ENCODE data around the gene PNMA6E. TPM values are rescaled to one million over a fixed set of nuclear protein-coding genes. Genes with fewer than 3 reads are reported as not detected.
"Not testable (repeated sequence)": the region's sequence is repeated elsewhere in the genome, so short reads cannot be mapped to it uniquely, and the experiment has no call there.

Gene PNMA6E
- total RNA-seq, 1 donor from 2014 or later = not detected

DNA sequence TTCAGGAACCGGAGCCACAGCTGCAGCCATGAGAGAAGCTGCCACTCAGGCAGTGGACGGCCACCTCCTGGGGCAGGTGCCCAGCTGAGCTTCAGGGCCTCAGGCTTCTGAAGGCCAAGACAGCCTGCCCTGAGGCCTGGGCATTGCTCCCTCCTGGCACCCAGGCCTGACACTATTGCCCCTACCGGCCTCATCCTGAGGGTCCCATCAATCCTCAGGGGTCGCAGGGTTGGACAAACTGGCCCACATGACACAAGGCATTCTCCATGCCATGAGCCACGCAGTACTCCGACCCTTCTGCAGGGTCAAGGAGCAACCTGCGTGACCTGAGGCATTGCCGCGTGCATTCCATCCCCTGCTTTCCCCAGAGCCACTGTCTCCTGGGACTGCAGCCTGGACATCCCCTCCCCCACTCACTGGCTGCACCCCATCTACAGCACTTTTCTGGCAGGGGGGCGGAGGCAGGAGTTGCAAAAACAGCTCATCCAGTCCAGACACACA lies 7.1 kb upstream of the PNMA6E start:
- DNase-seq (ENCODE audit: low spot score) = no peak

DNA sequence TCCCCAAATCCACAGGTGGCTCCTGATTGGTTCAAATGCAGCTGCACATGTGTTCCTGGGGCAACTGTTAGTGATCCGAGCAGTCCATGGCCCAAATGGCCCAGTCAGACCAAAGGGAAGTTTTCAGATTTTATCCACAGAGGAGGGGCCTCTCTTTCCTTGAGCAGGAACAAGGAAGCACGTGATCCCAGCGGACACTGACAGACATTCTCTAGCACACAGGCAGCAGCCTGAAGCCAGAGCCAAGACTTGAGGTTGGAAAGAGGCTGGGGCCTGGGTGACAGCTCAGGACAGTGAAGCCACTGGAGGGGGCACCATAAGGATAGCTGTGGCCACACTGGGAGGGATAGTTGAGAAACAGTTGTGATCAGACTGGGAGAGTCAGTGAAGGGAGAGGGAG lies 6.6 kb upstream of the PNMA6E start:
- DNase-seq (ENCODE audit: low spot score) = no peak

DNA sequence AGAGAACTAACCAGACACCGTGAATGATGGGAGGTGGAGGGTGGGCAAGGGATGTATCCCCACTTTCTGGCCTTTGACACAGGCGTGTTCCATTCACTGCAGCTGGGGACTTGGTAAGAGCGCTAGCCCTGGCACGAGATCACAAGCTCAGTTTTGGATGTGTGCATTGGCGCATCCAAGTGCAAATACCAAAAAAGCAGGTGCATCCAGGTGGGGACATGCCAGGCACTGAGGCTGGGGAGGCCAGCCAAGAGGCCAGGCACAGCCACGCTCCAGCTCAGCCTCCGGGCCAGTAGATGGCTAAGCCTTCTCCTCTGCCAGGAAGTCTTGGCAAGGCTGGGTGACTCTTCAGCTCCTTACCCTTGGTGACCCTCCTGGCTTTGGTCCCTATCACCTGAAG lies 5.8 kb upstream of the PNMA6E start:
- no peak for DNase-seq (ENCODE audit: low spot score)

DNA sequence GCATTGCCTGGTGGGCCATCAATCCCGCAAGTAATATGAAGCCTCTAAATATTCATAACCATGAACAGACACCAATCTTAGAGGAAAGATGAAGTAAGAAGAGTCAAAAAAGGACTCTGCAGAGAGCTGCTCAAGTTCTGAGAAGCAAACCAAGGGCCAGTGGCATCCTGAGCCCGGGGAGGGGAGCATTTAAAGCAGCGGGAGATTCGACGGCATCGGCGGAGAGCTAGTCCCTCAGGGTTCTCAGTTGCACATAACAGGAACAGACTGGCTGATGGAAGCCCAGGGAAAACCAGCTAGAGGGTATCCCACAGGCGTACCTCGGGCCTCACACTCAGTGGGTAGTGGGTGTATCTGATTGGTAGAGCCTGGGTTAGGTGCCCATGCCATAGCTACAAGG lies 4.9 kb upstream of the PNMA6E start:
- no peak for DNase-seq (ENCODE audit: low spot score)

DNA sequence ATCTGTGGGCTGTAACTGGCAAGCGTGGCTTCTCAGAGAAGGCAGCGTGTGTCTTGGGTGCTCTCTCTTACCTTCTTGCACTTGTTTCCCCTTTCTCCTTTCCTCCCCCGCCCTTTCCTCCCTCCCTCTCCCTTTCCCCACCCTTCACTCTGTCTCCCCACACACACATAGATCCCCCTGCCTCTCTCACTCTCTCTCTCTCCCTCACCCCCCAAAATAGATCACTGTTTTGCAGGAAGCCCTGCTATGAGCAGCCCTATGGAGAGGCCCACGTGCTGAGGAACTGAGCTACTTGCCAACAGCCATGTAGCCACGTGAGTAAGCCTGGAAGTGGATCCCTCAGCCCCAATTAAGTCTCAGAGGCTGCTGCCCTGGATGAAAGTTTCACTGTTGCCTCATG lies 4.3 kb upstream of the PNMA6E start:
- no peak for DNase-seq (ENCODE audit: low spot score)

DNA sequence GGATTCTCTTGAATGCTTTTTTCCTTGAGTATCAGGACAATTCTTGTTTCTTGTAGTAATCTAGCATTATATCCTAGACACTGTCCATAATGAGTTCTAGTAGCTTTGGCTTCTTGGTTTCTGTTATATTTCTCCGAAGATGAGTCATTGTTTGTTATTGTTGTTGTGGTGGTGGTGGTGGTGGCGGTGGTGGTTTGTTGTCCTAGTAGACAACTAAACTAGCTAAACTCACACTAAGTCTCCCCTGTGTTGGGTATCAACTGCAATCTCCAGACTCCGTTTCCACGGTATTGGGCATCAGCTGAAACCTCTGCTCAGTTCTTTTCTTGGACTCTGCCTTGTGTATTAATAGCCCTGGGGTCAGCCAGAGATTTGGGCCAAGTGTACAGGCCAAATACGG lies 3.2 kb upstream of the PNMA6E start:
- DNase-seq (ENCODE audit: low spot score) = not testable (repeated sequence)

DNA sequence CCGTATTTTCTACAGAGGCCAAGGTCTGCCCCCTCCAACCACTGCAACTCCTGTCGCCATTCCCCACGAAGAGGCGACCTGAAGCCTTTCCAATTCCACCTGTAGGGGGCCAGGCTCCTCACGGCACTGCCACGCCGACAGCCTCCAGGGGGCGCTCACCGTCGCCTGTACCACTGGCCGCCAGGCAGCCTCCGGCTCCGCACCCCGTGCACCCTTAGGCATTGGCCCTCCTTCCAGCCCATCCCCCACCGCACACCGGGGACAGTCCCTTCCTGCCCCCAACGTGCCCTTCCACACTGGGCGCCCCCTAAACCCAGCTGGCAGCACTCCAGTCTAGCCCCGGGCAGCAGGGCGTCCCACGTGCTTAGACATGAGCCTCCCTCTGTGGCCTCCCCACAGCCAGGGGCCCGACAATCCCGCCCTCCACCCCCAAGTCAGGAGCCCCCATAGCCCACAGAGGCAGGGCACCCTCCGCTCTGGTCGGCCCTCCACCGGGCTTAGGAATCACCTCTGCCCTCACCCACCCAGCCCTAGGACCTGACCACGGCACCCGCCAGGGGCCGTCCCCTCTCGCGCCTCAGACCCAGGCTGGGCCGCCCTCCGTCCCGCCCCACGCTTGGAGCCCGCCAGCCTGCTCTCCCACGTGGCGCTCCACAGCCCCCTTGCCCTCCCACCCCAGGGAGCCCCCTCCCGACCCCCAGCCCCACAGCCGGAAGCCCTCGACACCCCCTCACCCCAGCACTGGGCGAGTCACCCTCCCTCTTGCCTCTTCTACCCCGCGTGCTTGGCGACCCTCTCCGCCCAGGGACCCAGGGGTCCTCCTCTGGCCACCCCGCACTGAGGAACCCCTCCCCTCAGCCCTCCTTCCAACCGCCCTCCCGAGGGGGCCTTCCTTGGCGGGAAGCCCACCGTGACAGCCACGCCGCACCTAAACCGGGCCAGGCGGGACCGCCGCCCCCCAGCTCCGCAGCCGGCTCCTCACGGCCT lies 711 bp downstream of the PNMA6E start:
- DNase-seq (ENCODE audit: low spot score) = no peak

DNA sequence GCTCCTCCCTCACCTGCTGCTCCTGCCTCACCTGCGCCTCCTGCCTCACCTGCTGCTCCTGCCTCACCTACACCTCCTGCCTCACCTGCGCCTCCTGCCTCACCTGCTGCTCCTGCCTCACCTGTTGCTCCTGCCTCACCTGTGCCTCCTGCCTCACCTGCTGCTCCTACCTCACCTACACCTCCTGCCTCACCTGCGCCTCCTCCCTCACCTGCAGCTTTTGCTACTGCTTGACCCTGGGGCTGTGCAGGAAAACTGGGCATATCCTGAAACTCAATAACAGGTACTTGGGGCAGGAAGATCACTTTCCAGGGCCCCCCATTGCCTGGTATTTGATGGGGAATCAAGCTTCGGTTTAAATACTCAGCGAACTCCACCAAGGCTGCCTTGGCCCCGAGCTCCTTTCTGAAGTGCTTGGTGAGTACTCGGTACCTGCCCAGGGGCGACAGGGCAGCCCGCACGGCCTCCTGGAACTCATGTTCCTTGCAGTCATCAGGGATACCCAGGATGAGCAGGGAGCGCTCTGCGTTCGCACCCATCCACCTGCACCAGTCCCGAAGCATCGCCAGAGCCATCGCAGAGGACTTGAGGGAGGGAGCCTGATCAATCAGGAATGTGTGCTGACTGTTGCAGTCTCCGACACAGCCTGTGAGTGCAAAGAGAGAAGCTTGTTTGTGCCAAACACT lies 2.7 kb downstream of the PNMA6E start:
- DNase-seq (ENCODE audit: low spot score) = no peak

DNA sequence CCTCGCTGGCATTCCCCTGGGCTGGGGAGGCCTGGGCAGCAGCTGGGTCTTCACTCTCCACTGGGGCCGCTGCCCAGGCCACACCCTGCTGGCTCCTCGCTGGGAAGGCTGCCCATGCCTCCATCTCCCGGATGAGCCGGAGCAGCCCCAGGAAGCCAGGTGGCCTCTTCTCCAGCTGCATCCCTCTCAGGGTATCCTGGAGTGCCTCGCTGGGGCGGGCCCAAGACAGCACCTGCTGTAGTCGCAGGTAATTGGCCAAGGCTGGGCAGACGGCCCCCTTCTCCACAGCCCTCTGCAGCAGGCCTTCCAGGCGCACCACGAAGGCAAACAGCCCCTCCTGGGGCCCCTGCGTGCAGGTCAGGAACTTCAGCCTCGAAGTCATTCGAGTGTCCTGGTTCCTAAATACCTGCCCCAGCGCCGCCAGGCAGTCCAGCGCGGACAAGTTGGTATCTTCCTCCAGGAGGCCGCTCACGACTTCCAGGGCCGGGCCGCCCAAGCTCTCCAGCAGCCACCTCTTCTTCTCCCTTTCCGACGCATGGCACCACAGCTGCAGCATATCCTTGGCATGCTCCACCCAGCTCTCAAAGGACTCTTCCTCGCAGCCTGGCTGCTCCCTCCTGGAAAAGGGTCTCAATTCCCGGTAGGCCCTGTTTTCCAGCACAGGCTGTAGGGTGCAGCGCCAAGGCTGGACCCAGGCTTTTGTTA lies 3.7 kb downstream of the PNMA6E start:
- DNase-seq (ENCODE audit: low spot score) = no peak

DNA sequence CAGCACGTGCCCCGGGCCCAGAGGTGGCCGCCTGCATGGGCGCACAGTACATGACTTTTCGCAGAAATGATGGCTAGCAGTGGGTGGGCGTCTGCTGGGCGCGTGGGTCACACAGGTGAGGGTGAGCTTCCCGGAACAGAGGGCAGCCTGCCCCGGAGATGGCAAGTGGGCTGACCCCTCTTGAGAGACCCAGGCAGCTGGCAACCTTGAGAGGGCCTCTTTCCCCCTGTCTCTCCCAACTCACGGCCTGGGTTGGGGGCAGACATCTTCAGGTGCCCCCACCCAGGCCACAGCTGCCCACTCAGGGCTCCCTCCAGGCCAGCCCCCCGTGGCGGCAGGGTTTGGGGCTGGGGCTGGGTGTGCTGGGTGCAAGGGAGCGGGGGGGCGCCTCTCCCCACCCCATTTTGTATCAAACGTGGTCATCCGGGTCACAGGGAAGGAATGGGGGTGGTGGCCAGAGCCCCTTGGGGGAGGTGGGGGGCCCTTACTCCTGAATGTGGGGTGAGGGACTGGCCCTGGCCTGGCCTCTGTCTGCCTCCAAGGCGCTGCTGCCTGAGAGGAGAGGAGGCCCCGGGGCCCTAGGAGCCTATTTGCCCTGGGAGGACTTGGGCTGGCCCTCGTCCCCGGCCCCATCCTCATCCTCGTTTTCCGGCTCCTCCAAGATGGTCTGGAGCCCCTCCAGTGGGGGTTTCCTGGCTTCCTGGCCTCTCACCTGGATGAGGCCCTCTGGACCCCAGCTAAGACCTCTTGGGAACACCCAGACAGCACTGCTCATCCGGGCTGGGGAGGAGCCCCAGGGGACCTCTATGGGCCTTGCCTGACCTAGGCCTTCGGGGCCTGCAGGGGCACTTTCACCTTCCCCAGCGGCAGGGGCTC lies 4.6 kb downstream of the PNMA6E start:
- DNase-seq (ENCODE audit: low spot score) = no peak

DNA sequence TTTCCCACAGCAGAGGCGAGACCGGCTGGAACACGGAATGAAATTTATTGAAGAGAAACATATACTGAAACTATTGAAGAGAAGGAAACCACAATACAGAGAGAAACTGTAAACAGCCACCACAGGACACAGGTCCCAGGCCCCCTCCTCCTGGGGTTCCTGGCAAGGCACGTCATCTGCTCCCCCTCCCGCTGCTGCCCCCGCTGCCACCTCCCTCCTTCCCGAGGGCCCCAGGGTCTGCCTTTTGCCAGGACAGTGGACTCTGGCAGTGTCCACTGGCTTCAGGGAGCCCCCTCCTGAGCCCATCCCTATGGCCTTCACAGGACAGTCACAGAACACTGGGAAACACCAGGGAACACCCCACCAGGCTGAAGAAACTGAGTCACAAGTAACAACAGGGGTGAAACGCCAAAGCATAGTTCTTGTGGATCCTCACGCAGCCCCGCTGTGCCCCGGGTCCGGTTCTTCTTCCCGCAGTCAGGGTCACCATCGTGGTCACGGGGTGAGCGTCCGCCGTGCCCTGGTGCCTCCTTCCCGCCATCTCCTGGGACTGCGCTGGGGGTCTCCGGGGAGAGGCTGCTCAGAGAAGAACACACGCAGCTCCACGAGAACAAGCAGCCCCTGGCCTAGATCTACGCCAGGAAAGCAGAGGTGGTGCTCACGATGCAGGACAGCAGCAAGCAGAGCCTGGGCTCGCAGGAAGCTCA lies 5.4 kb downstream of the PNMA6E start:
- no peak for DNase-seq (ENCODE audit: low spot score)

DNA sequence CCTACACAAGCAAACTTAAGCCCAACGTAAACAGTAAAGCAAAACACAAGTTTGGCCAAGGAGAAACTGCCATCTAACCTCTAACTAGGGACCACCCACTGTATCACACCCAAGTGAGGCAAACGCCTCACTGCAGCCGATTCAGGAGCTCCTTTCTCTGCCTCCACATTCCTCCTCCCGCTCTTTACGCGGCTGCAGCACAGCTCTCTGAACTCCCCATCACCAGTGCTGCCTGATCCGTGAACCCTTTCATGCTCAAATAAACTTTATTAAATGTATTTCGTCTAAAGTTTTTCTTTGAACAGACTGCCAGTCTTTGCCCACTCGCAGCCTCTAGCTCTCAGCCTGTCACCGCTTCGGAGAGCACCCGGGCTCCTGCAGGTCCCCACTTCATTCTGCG lies 6.5 kb downstream of the PNMA6E start:
- no peak for DNase-seq (ENCODE audit: low spot score)

DNA sequence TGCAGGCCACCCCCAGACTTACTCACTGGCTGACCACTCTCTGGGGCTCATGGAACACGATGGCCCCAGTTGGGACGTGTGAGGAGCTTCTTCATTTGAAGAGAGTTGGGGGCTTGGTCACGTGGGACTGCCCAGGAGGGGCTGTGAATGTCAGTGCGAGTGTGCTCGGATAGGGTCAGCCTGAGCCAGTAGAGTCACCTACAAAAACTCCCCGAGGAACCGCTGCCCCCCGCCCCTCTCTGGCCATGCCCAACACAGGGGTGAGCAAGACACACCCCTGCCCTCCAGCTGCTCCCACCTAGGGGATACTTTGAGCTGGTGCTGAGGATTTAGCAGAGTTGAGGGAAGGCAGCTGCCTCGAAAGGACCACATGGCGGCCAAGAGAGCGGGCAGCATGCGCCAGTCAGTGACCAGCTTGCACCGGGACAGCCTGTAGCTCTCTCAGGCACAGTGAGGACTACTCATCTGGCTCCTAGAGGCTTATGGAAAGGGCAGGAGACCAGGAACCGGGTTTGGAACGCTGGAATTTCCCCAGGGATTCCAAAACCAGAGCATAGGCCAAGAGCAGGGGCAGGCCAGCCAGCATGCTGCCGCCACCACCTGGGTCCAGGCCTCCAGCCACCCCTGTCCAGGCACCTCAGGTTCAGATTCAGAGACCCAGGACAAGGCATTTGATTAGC lies 8.4 kb downstream of the PNMA6E start:
- no peak for DNase-seq (ENCODE audit: low spot score)

DNA sequence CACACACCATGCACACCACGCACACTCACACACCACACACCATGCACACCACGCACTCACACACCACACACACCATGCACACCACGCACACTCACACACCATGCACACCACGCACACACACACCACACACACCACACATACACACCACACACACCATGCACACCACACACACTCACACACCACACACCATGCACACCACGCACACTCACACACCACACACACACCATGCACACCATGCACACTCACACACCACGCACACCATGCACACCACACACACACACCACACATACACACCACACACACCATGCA lies 11.7 kb downstream of the PNMA6E start:
- not testable (repeated sequence) for DNase-seq (ENCODE audit: low spot score)

DNA sequence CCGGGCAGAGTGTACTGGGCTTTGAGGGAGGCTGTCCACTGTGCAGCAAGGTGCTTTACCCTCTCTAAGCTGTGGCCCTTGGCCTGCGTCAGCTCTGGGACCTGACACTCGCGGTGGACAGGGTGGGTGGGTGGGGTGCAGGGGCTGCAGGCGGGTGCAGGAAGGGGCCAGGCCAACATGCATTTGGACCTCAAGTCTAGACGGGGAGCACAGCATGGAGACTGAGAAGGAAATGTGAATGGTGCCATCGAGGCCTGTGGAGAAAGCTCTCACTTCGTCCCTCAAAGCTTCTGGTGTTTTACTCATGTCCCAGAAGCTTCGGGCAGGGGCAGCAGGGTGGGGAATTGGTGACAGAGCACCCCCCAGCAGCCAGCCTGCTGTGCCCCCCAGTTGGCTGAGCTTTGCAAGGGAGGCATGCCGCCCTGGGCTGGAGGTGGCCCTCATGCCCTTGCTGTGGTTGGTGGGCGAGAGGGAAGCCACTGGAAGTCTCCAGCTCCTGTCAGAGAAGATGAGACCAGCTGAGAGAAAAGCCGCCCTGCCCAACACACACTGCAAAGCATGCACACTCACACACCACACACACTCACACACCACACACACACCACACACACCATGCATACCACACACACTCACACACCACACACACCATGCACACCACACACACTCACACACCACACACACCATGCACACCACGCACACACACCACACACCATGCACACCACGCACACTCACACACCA lies 12.3 kb downstream of the PNMA6E start:
- no peak for DNase-seq (ENCODE audit: low spot score)

DNA sequence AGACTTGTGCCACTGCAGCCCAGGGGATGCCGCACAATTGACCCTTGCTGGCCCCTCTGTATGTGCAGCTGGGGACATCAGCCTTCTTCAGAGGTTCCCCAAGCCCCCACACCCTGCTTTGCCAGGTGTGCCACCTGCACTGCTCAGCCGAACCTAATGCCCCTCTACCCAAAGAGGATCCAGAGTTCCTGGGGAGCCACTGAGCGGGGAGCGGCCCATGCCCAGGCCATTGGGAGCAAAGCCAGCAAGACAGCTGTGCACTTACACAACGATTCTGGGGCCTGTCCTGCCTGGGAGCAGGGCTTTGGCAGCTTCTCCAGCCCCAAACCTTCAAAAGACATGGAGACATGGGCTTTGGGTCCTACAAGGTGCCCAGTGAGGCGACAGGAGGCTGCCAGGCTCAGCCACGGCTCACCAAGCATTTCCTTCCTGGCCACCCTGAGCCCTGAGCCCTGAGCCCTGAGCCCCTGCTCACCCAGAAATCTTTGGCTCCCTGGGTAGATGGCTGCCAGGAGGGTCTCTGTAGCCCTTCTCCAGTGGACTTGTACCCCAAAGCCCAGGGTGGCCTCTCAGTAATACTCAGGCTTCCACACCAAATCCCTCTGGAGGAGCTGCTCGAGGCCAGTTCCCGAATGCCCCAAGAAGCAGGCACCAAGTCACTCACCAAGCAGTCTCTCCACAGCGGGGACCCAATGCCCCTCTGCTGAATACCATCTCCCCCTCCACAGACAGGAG lies 13.0 kb downstream of the PNMA6E start:
- DNase-seq (ENCODE audit: low spot score) = no peak

DNA sequence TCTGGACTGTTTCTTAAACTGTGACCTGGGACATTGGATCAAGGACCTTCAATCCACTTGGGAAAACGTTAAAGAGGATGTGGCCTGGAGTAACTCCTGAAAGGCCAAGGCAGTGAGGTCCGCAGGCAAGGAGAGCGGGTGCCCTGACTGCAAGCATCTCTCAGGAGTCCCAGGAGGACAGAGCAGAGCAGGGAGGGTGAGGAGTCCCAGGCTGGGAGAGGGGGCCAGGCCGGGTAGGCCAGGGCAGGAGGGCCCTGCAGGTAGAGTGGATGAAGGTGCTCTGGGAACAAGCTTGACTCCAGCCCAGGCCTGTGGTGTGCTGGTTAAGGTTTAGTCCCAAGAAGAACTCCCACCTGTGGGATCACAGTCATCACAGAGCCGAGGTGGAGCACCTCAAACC lies 13.8 kb downstream of the PNMA6E start:
- DNase-seq (ENCODE audit: low spot score) = no peak

DNA sequence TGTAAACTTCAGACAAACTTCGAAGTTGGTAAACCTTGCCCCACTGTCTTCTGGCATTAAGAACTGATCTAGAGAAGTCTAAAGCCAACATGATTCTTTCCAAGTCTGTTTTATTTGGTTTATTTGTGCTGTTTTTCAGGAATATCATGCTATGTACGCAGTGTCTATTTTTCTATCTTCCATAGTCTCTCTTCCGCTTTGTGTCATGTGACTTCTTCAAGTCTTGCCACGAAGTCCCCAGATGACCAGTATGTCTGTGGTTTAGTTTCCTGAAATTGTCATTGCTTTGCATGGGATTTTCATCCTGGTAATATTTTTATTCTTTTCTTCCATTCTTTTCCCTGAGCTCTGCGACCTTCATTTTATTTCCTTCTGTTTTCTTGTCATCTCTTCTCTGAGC lies 15.1 kb downstream of the PNMA6E start:
- DNase-seq (ENCODE audit: low spot score) = no peak

DNA sequence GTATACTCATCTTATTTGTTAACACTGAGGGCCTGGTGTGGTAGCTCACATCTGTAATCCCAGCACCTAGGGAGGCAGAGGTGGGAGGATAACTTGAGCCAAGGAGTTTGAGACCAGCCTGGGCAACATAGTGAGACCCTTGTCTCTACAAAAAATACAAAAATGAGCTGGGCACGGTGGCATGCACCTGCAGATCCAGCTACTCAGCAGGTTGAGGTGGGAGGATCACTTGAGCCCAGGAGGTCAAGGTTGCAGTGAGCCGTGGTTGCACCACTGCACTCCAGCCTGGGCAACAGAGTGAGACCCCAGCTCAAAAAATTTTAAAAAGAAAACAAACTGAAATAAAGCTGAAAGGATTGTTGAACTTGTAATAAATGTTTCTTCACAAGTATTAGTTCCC lies 16.2 kb downstream of the PNMA6E start:
- DNase-seq (ENCODE audit: low spot score) = not testable (repeated sequence)

Measured in mucosa of gallbladder (tissue), 1 donor.